H54 (cell line): ENCODE results near the gene CCL13.
"Not testable (repeated sequence)": the region's sequence is repeated elsewhere in the genome, so short reads cannot be mapped to it uniquely, and the experiment has no call there.

Experiments
- DNase-seq: peaks from one replicate; pipeline ENCODE4 v3.0.0; 2011; ENCODE audit warnings: low spot score, mixed read lengths; ENCODE audit not compliant: insufficient read length
- FAIRE-seq: peaks from 3 replicates; lab custom pipeline; 2011; peaks lifted over from hg19 to GRCh38; lab: Jason Lieb, UNC
- POLR2A ChIP-seq: IDR thresholded peaks from 2 replicates; pipeline ENCODE4 v1.6.1; 2011; ENCODE audit warnings: low read depth, mild to moderate bottlenecking, low read length

CCL13 gene

GRCh38 chr17:34356194-34356593, at the start of gene CCL13:
Gene CCL13, plus strand, starts transcription at chr17:34356480. Its CDS starts 47 bp downstream, at chr17:34356527.
- no peak for TF ChIP-seq POLR2A
- FAIRE-seq (no peak), DNase-seq (no peak)

GRCh38 chr17:34307110-34307509, 49.2 kb upstream of the CCL13 start:
- no peak for FAIRE-seq
- no peak for TF ChIP-seq POLR2A
- DNase-seq = no peak

GRCh38 chr17:34308371-34308770, 47.9 kb upstream of the CCL13 start:
- DNase-seq (no peak), FAIRE-seq (no peak)
- TF ChIP-seq POLR2A = no peak

- DNase-seq (no peak), FAIRE-seq (no peak)
- no peak for TF ChIP-seq POLR2A
Measured at GRCh38 chr17:34311291-34311690, 45.0 kb upstream of the CCL13 start.

DNA sequence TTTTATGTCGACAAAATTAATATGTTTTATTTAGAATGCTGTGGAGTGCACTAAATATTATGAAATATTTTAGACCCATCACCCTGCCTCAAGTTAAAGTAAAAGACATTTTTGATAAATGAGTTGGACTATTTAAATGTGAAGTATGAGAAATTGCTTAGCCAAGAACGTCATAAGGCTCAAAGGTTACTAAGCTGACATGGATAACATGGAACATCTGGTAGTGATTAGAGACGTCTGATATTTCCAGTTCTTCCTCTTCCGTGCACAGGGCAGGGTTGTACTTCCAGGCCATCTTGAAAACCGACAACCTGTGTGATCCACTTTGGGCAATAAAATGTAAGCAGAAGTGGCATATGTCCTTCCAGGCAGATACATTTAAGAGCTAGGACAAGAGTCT, 44.2 kb upstream of the CCL13 start:
- no peak for TF ChIP-seq POLR2A
- DNase-seq = no peak

DNA sequence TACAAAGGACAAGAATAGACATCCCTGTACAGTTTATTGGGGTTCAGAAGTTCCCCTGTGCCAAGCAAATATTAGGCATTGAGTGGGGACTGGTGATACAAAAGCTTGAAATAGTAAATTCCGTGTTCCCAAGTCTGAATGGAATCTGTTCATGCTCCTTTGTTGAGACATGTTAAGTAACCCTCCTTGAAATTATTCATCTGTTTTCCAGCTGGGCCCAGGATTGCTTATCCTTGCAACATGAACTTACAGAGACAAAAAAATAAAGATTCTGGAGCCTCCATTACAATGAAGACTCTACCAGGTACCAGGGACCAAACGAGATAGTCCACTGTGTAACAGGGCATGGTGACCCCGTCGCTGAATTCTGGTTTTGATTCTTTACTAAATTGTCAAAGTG, 43.1 kb upstream of the CCL13 start:
- no peak for DNase-seq
- FAIRE-seq = no peak
- no peak for TF ChIP-seq POLR2A

More for the DNA sequence above, 44.2 kb upstream of the CCL13 start:
- FAIRE-seq = no peak

DNA sequence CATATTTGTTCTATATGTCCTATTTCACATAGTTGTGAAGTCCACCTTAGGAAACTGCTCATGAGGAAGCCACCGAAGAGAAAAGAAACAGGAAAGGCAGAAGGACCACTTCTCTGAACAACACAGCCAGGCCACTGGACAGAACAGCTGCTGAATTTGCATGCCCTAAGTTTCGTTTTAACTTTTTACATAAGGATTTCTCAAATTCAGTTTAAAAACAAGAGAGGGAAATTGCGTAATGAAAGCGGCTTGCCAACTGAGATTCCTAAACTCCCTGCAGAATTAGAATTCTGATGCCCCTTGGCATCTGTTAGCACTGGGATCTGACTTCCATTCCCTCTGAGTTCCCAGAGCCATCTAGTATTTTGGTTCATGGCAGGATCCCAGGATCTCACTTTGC, 42.0 kb upstream of the CCL13 start:
- TF ChIP-seq POLR2A = no peak
- DNase-seq = no peak
- FAIRE-seq = no peak

GRCh38 chr17:34318474-34318873, 37.8 kb upstream of the CCL13 start:
- no peak for DNase-seq
- no peak for TF ChIP-seq POLR2A
- FAIRE-seq = no peak

GRCh38 chr17:34319039-34319483, 37.2 kb upstream of the CCL13 start, which contains the start of gene CCL8:
Gene CCL8, plus strand, starts transcription at chr17:34319435. Its CDS starts 67 bp downstream, at chr17:34319502.
- FAIRE-seq (no peak), DNase-seq (no peak)
- no peak for TF ChIP-seq POLR2A

GRCh38 chr17:34321964-34322363, 34.3 kb upstream of the CCL13 start:
- no peak for DNase-seq
- no peak for TF ChIP-seq POLR2A
- no peak for FAIRE-seq

- not testable (repeated sequence) for DNase-seq, FAIRE-seq
Measured at GRCh38 chr17:34327580-34327979, 28.7 kb upstream of the CCL13 start.

GRCh38 chr17:34337701-34338100, 18.6 kb upstream of the CCL13 start:
- FAIRE-seq = no peak
- TF ChIP-seq POLR2A = no peak
- DNase-seq = no peak

DNA sequence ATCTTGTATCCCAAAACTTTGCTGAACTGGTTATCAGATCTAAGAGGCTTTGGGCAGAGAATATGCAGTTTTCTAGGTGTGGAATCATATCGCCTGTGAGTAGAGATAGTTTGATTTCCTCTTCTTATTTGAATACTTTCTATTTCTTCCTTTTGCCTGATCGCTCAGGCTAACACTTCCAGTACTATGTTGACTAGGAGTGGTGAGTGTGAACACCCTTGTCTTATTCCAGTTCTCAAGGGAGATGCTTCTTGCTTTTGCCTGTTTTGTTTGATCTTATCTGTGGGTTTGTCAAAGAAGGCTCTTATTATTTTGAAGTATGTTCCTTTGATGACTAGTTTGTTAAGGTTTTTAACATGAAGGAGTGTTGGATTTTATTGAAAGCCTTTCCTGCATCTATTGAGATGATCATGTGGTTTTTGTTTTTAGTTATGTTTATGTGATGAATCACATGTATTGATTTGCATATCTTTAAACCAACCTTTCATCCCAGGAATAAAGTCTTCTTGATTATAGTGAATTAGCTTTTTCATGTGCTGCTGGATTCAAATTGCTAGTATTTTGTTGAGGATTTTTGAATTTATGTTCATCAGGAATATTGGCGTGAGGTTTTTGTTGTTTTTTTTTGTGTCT, 17.0 kb upstream of the CCL13 start:
- no peak for DNase-seq
- FAIRE-seq = no peak
- no peak for TF ChIP-seq POLR2A

DNA sequence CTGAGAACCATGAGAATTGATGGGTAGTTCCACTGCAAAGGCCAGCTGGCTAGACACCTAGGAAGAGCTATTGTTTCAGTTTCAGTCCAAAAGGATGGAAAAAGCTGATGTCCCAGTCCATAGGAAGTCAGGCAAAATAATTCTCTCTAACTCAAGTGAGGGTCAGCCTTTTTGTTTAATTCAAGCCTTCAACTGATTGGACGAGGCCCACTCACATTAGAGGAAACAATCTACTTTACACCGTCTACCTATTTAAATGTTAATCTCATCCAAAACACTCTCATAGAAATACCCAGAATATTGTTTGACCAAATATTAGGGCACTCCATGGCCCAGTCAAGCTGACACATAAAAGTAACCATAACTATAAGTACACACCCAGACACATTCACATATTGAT, 14.4 kb upstream of the CCL13 start:
- no peak for DNase-seq
- no peak for TF ChIP-seq POLR2A
- no peak for FAIRE-seq

GRCh38 chr17:34347063-34347462, 9.2 kb upstream of the CCL13 start:
- DNase-seq (no peak), FAIRE-seq (no peak)
- TF ChIP-seq POLR2A = no peak
